GM04504 (cell line): ENCODE results near the gene XCR1.
A peak's percentile ranks its signal among the peaks of the same experiment; 100 is the strongest.

Experiments
- DNase-seq: peaks from one replicate; pipeline ENCODE4 v3.0.0-alpha.2; 2012; ENCODE audit warnings: low read depth

XCR1 gene

DNA sequence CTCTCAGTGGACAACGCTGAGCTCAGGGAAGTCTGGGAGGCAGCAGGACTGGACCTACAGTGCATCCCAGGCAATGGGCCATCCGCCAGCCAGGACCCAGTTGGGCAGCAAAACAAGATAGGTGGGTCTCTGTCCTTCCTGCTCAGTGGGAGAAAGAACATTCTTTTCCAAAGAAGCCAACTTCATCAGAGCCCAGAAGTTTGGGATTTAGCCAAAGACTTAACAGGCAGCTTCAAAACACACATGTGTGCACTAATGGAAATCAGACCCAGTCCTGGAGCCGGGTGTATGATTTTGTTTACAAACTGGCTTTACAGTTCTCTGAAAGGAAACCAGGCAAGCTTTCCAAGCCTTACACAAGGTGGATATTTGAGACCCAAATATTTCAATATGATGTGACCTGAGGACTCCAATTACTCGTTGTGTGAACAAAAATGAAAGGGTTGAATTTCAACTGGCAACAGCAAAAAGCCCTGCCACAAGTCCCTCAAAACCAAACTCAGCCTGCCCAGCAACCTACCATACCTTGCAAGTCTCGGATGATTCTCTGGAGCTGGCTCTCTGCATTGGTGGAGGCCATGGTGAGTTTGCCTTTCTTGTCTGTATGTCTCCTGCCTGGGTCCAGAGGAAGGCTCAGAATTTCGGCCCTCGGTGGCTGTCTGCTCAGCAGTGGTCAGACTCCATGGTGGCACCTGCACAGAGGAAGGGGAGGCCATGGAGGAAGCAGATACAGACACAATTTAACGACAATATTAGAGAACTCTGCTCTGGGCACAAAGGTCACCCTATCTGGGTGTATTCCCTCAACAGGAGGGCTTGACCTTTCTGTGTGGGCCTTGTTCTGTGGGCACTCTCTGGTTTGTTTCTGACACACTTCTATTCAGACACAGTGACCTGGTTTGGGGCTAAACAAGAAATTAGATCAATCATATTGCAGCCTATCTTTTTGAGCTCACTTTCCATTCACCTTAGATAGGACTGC lies 42.7 kb downstream of the XCR1 start:
- DNase-seq = peak; percentile 33

DNA sequence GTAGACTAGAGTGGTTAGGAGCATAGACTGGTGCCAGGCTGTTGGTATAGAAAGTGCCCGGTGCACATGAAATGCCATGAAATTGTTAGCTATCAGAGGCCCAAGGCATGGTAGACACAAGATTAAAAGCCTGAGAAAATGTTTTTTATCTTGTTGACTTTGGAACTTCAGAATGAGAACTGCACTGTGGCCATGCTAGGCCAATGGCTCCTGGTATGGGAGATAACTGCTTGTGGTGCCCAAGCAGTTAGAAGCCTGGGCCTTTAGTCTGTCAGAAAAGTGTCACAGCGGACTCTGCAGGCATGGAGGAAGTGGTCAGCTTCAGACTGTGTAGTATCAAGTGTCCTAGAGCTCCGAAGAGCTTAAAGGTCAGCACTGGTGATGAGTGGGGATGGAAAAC lies 43.5 kb downstream of the XCR1 start:
- no peak for DNase-seq

DNA sequence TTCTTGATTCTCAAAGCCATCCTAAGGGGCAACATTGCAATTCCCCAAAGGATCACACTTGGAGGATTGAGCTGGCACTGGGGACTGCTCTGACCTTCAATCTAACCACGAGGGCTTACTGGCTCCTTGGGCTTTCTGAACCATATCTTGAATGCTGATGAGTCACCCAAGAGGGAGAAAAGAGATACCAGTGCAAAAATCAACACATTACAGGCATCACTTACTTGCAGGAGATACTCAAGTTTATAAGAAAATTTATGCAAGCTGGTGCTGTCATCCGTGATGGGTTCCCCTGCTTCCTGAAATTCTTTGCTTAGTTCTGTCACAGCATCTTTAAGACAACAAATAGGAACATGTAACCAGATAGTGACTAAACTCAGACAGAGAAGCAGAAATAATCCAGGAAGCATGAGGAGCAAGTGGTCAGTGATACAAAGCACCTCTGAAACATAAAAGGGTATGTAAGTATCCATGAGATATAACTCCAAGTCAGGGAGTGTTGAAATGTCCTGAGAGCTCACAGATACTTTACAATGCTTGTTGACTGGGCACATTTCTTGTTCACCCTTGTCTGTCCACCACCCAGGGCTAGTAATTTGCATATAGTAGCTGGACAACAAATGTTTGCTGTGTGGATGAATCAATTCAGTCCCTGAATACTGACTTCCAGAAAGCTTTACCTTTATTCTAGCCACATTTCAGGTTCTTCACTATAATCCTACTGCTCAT lies 45.8 kb downstream of the XCR1 start:
- no peak for DNase-seq

DNA sequence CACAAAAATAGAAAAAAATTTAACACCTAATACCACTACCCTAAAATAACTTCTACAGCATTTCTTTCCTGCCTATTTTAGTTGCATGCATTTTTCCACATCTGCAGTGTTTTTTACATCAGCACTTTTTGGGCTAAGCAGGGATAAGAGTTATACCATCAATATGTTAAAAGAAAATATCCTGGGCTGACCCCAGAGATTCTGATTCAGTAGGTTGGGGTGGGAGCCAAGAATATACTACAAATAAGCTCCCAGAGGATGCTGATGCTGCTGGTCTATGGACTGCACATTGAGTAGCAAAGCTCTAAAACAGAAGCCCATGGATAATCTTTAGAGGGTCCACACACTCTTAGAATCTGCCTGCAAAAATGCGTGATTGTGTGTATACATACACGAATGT lies 46.5 kb downstream of the XCR1 start:
- no peak for DNase-seq

DNA sequence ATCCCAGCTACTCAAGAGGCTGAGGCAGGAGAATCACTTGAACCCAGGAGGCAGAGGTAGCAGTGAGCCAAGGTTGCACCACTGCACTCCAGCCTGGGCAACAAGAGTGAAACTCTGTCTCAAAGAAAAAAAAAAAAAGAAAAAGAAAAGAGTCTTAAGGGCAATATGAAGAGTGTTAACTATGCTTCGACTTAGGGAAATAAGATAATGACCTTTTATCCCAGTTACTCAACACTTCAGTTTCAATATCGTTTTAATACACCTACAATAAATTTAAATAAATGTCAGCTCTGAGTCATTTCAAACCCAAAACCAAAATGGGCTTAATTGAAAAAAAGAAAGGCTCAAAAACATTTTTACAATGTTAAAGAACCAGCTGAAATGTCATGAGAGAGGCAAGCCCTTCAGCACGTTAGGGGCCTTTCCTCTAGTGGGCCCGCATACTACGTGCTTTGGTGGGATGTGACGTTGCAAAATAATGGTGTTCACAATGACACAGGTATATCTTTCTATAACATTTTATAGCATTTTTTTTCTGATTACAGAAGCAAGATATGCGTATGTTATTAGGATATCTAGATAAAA lies 47.0 kb downstream of the XCR1 start:
- DNase-seq = no peak

DNA sequence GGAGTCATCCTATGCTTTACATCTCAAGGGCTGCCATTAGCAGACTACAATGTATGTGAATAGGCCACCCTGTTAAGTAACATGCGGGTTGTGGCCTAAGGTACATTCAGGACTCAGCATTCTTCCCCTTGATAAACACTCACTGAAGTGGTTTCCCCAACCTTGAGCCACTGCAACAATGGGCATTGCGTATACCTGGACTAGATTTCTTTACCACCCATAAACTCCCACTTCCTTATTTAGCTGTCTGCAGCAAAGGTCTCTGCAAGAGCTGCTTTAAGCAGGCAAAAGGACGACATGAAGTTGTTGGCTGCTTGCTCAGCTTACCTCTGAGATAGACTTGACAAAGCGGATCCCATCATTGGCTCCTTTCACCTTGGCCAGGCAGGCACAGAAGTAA lies 47.9 kb downstream of the XCR1 start:
- no peak for DNase-seq

DNA sequence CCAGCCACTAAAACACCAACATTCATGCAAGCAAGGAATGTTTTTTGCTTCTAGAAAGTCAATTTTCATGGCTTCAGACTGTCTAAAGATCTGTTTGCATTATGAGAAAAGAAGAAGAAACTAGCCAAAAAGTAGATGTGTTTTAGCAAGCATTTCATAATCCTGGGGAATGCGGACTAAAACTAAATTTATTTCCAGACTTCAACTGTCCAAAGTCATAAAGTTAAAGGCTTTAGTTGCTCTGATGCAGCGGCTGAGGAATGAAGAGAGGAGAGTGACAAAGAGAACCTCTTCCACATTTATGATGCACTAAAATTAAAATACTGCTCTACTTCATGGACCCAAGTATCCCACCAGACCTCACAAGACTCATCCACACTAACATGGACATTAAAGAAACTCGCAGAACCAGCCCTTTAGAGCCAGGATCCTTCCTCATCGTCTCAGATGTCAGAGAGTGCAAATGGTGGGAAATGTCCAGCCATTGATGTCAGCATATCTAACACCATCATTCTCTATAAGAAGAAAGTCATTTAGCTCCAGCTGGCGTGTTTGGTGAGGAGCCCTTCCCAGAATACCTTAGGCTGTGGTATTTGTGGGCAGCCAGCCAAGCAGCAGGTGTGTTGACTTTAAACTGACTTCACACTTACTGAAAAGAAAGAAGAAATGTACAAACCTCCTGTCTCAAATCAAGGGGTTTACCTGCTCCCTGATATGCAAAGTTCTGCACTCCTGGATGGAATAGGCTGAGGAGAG lies 49.1 kb downstream of the XCR1 start:
- no peak for DNase-seq

DNA sequence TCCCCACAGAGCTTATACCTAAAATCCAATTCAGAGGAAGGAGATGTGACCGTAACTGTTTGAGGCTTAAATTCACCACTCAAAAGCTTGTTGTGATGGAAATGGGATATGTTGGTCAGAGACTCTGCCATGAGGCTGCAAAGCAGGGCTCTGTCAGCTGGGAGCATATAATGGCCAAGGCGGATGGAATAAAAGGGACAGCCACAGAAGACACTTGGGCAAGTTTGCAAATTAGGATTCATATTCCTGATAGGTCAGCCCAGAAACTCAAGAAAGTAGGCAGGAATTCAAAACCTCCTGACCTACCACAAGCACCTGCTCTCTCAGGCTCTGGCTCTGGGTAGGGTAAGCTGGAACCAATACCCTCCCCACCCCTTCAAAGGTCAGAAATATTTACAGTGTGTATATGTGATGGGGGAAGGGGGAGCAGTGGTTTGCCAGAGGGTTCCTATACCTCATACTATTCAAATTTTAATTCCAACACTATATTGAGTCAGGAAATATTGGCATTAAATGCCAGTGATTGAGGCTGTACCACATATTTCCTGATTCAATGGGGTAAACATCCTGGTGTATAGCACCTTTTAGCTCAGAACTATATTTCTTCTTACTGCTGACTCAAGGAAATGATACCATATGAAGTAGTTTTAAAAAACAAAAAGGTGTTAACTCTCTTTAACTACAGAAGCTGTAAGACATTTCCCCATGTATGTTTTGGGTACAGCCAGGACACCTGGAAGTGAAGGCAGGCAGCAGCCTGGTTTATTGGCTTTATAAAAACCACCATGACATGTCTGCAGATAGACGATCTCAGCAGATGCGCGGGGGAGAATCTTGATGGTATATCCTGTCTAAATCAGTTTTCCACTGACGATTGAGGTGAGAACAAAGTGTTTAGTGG lies 50.8 kb downstream of the XCR1 start:
- DNase-seq = no peak

DNA sequence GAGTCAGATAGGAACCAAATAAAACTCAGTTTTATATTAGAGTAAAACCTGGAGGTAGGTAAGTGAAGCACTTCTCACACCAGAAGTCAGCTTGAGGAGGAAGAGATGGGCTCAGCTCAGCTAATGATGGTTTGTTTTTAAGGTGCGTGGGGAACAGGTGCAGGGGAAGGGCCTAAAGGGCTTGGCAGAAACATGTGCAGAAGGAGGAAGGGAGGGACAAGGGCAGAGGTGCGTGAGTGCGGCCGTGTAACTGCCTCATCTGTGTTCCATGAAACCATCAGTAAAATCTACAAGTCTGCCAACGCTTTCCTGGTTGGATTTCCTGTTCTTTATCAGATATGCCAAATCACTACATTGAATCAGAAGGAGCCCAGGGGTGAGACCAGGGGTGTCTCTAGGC lies 51.6 kb downstream of the XCR1 start:
- DNase-seq = no peak

DNA sequence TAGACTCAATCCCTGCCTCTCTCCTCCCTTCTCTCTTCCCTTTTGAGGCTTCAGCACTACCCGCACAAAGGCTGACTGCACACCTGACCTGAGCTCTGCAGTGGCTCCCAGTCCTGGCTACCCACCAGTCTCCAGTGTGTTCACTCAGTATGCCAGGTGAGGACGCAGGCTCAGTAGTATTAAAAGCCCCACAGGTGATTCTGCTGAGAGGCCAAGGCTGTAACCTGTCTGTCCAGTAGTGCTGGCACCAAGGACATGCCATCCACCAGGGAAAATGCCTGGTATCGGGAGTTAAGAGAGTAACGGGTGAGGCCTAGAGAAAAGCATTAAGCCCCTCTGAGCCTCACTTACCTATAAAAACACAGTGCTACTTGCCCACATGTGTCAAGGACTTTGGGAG lies 52.6 kb downstream of the XCR1 start:
- DNase-seq = no peak

DNA sequence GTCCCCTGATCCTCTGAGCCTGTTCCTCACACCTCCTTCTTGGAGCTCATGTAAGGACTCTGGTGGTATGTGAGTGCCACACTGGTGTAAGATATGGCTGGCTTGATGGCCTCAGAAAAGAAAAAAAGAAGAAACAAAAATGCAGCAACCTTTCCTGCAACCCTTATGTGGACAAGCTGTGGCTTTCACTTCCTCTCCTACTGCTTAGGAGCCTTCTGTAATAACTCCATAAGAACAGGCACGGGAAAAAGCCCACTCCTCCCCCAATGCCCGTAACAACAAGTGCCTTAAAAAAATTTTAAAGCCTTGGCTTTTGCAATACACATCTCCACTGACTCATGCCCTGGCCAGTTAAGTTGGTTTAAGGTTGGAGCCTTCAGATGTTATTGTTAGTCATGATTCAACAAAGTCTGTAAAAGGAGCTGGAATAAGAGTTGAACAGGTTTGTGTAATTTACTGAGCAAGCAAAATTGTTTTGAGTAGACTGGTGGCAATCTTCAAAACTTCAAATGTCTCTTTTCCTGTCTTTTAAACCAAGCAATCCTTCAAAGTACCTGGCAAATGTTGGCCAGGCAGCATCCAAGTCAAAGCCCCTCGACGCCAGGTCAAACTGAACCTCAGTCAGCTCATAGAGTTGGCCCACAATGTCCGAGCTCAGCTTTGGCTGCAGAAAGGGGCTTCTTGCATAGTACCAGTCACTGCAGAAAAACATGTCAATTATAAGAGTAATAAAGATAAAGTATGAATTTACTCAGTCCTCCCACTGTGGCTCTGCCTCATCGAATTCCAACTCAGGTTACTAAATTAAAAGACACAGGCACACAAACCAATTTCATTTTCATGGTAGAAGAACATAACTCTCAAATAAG lies 54.5 kb downstream of the XCR1 start:
- DNase-seq = peak; percentile 66

DNA sequence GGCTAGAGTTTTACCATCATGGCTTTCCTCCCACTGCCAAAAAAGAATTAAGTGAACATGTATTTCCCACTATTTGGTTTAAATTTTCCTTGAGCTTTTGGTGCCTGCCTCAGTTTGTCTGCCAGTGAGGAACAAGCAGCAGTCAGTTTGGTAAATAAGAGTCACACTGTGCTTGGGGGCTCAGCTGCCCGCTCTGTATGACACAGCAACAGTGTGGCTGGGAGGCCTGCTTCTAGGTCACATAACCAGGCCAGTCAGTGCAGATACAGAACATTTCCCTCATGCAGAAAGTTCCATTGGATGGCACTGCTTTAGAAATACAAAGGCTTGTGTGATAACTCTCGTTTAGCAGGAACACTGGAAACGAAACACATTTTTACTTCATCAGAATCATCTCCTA lies 57.3 kb downstream of the XCR1 start:
- no peak for DNase-seq

DNA sequence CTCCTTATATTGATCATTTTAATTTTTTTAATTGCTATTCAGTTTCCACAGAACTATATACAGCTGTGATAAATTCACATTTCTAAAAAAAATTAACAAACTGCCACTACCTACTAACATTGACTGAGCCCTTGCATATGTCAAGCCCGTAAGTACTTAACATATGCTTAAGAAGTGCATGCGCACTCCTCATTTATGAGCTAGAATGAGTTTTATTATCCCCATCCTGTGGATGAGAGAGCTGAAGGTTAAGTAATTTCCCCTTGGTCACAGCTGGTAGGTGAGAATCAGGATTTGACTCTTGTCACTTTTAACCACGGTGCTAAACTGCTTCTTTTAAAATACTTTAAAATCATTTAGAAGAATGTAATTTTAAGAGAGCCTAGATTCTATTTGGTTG lies 58.2 kb downstream of the XCR1 start:
- no peak for DNase-seq

DNA sequence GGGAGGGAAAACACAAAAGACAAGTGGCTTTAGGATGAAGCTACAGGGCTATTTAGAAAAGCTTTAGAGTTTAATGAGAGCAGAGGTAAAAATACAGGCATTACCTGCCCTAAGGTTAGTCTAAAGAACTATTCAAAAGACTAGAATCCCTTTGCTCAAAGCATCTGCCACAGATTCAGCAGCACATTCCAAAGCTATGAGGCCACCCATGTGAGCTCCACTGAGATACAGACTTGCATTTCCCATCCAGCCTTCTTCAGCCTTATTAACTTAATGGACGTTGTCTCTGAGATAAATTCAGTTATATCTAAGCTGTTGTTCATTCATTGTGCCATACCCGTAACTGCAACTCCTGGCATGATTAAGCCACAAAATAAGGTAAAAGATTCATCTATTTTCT lies 58.6 kb downstream of the XCR1 start:
- DNase-seq = peak; percentile 33

DNA sequence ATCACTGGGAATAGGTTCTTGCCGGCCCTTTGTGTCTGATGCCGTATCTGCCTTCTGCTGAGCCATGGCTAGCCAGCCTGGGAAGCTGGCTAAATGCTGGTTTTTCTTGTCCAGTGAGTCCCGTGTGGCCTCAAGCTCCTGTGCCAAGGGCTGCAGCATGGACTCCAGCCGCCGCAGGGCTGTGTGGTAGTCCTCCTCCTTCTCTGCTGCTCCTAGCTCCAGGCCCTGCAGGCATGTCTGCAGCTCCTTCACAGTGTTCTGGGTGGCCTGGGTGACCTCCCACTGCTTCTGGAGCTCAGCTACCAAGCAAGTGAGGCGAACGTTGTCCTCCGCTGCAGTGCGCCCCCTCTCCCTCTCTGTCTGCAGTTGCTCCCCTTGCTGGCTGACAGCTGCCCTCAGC lies 59.1 kb downstream of the XCR1 start:
- no peak for DNase-seq

DNA sequence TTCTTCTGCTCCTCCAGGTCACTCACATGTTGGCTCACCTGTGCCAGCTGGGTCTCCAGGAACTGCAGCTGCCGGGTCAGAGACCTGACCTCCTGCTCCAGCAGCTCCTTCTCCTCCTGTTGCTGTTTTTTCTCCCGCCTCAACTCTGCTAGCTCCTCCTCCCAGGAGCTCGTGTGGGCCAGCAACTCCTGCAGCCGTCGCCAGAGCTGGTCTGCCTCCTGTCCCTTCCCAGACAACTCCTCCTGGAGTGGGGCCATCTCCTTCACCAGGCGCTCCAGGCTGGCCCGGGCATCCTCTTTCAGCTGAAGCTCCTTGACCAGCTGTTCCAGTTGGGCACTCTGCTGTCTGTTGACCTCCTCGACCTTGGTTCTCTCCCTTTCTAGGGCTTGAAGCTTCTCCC lies 59.6 kb downstream of the XCR1 start:
- no peak for DNase-seq
